ENCODE data around the gene CFAP92. TPM values are rescaled to one million over a fixed set of nuclear protein-coding genes. Genes with fewer than 3 reads are reported as not detected.

Gene CFAP92
- total and polyA plus RNA-seq, 2 donors (not counting 1 experiment from before 2014, with no cell fraction given) = not detected

GRCh38 chr3:129010310-129010956 is 16.6 kb upstream of the CFAP92 start:
- 89% methylated on average over 6 of the region's 9 CpGs for WGBS (ENCODE audit: insufficient coverage)
- ChIA-PET CTCF (interaction anchor here (1.3 kb wide), 1 partner anchor 17 kb away, joined by 4 read pairs; no protein-coding TSS in a partner anchor), POLR2A (no interaction called here)
- Mint-ChIP-seq H3K27ac (no peak overlapping the region), H3K9me3 (ENCODE audit: insufficient read depth) (no peaks in the 10 kb centered on the region), H3K27me3 (peaks cover 10% of the 10 kb centered on the region), H3K4me3 (no peak overlapping the region), H3K4me1 (peaks cover 7% of the 10 kb centered on the region)
- Histone ChIP-seq H3K27ac (ENCODE audit: low read length in 2 of 2) (no peak overlapping the region), H3K4me3 (ENCODE audit: control extremely low read depth in 1 of 5, extremely low read depth in 1 of 5, insufficient read depth in 1 of 5, low read depth in 2 of 5, low read length in 4 of 5) (no peak overlapping the region), H3K9me3 (ENCODE audit: control extremely low read depth in 1 of 3, control insufficient read depth in 2 of 3, insufficient read depth in 1 of 3, low read length in 2 of 3) (peaks cover 0 to 3% (median 0%) of the 10 kb centered on the region in 3 donors), H2AFZ (ENCODE audit: insufficient read depth, low read depth, low read length, poor library complexity, severe bottlenecking) (no peak overlapping the region), H3K27me3 (replicated peaks in 1 of 4; ENCODE audit: control extremely low read depth in 1 of 4, control insufficient read depth in 3 of 4, insufficient read depth in 4 of 4, low read length in 3 of 4) (peaks cover 0 to 3% (median 0%) of the 10 kb centered on the region in 4 experiments), H3K4me2 (replicated peaks; ENCODE audit: low read depth, low read length, poor library complexity, severe bottlenecking) (no peak overlapping the region), H3K36me3 (replicated peaks in 1 of 2; ENCODE audit: control extremely low read depth in 1 of 2, control insufficient read depth in 1 of 2, extremely low read depth in 1 of 2, insufficient read depth in 2 of 2, low read length in 1 of 2) (no peaks in the 10 kb centered on the region), H4K20me1 (ENCODE audit: control insufficient read depth, insufficient read depth, low read length, poor library complexity, severe bottlenecking) (no peaks in the 10 kb centered on the region), H3K79me2 (ENCODE audit: control insufficient read depth, insufficient read depth, low read length) (no peaks in the 10 kb centered on the region), H3K9ac (ENCODE audit: low read length) (no peak overlapping the region), H3K4me1 (ENCODE audit: control insufficient read depth in 2 of 2, insufficient read depth in 2 of 2, low read length in 2 of 2) (peaks cover 5% of the 10 kb centered on the region in 2 donors)
- intact Hi-C loops (cut with micrococcal nuclease) = no loop called here
- ATAC-seq (ENCODE audit: low read depth) (no peak), DNase-seq (no peak)
- TF ChIP-seq CTCF (IDR thresholded peaks at IDR 0.05) = no peak
- no peak for TF ChIP-seq EZH2 (IDR thresholded peaks at IDR 0.05; ENCODE audit: borderline replicate concordance, insufficient read depth, low read depth, low read length, poor library complexity, severe bottlenecking)

- POLR2A ChIA-PET = no interaction called here
- WGBS (ENCODE audit: insufficient coverage) = 100% methylated on average over 2 of the region's 2 CpGs
Observed at GRCh38 chr3:129009266-129009665, 15.4 kb upstream of the CFAP92 start.

More at GRCh38 chr3:129009266-129009665, 15.4 kb upstream of the CFAP92 start:
- Histone ChIP-seq H3K36me3 (replicated peaks in 1 of 2; ENCODE audit: control extremely low read depth in 1 of 2, control insufficient read depth in 1 of 2, extremely low read depth in 1 of 2, insufficient read depth in 2 of 2, low read length in 1 of 2) (no peaks in the 10 kb centered on the region), H3K27me3 (replicated peaks in 1 of 4; ENCODE audit: control extremely low read depth in 1 of 4, control insufficient read depth in 3 of 4, insufficient read depth in 4 of 4, low read length in 3 of 4) (peaks cover 0 to 10% (median 4%) of the 10 kb centered on the region in 4 experiments), H3K27ac (ENCODE audit: low read length in 2 of 2) (no peak overlapping the region), H4K20me1 (ENCODE audit: control insufficient read depth, insufficient read depth, low read length, poor library complexity, severe bottlenecking) (no peaks in the 10 kb centered on the region), H3K4me3 (ENCODE audit: control extremely low read depth in 1 of 5, extremely low read depth in 1 of 5, insufficient read depth in 1 of 5, low read depth in 2 of 5, low read length in 4 of 5) (no peak overlapping the region), H3K4me1 (ENCODE audit: control insufficient read depth in 2 of 2, insufficient read depth in 2 of 2, low read length in 2 of 2) (no peaks in the 10 kb centered on the region), H2AFZ (ENCODE audit: insufficient read depth, low read depth, low read length, poor library complexity, severe bottlenecking) (no peak overlapping the region), H3K79me2 (ENCODE audit: control insufficient read depth, insufficient read depth, low read length) (no peaks in the 10 kb centered on the region), H3K9ac (ENCODE audit: low read length) (no peak overlapping the region), H3K4me2 (replicated peaks; ENCODE audit: low read depth, low read length, poor library complexity, severe bottlenecking) (no peak overlapping the region), H3K9me3 (ENCODE audit: control extremely low read depth in 1 of 3, control insufficient read depth in 2 of 3, insufficient read depth in 1 of 3, low read length in 2 of 3) (peaks cover 0 to 3% (median 0%) of the 10 kb centered on the region in 3 donors)
- intact Hi-C loops (cut with micrococcal nuclease) = no loop called here
- ATAC-seq (ENCODE audit: low read depth) (no peak), DNase-seq (no peak)
- TF ChIP-seq CTCF (IDR thresholded peaks at IDR 0.05) (no peak), EZH2 (IDR thresholded peaks at IDR 0.05; ENCODE audit: borderline replicate concordance, insufficient read depth, low read depth, low read length, poor library complexity, severe bottlenecking) (no peak)
- H3K9me3 Mint-ChIP-seq (ENCODE audit: insufficient read depth) = no peaks in the 10 kb centered on the region
- no peak overlapping the region for H3K27ac Mint-ChIP-seq
- no peak overlapping the region for H3K4me3 Mint-ChIP-seq
- H3K27me3 Mint-ChIP-seq = peaks cover 22% of the 10 kb centered on the region
- H3K4me1 Mint-ChIP-seq = peaks cover 2% of the 10 kb centered on the region
- CTCF ChIA-PET = interaction anchor here (1.6 kb wide), 1 partner anchor 315 kb away, joined by 4 read pairs; no protein-coding TSS in a partner anchor

Measured in B cell (primary cell).